Raji (cell line): Measurements from ENCODE around the gene HOXC6.

ENCODE experiments used
- POLR2A ChIP-seq: IDR thresholded peaks from 2 replicates; pipeline ENCODE4 v1.6.1; 2011; ENCODE audit warnings: low read depth, low read length, control low read depth; ENCODE audit not compliant: insufficient read depth

HOXC6 gene

DNA sequence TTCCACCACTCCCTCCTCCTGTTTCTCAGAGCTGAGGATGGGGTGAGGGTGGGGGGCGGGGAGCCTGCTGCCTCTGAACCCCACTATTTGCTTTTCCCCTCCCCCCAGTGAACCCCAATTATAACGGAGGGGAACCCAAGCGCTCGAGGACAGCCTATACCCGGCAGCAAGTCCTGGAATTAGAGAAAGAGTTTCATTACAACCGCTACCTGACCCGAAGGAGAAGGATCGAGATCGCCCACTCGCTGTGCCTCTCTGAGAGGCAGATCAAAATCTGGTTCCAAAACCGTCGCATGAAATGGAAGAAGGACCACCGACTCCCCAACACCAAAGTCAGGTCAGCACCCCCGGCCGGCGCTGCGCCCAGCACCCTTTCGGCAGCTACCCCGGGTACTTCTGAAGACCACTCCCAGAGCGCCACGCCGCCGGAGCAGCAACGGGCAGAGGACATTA is 26.5 kb downstream of the HOXC6 start:
- TF ChIP-seq POLR2A, result no peak

DNA sequence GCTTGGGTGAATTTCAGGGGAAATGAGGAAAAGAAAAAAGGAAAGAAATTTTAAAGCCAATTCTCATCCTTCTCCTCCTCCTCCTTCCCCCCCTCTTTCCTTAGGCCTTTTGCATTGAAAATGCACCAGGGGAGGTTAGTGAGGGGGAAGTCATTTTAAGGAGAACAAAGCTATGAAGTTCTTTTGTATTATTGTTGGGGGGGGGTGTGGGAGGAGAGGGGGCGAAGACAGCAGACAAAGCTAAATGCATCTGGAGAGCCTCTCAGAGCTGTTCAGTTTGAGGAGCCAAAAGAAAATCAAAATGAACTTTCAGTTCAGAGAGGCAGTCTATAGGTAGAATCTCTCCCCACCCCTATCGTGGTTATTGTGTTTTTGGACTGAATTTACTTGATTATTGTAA is 27.3 kb downstream of the HOXC6 start:
- no peak for TF ChIP-seq POLR2A

DNA sequence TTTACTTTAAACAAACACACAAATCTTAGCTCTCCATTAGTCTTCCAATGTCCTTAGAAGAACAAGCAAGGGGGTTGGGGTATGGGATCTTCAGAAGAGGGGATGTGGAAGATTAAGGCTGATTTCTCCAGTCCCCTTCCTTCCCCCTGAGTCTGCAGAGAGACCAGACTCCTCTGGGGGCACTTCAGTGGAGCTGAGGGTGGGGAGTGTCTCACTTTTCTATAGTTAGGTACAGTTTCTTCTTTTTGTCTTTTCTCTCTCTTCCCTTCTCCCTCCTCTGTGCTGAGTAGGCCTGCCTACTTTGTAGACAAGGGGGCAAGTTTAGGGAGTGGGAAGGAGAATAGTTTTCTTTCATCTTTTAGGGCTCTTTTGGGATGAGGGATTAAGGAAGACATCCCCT is 27.9 kb downstream of the HOXC6 start:
- TF ChIP-seq POLR2A, result no peak

DNA sequence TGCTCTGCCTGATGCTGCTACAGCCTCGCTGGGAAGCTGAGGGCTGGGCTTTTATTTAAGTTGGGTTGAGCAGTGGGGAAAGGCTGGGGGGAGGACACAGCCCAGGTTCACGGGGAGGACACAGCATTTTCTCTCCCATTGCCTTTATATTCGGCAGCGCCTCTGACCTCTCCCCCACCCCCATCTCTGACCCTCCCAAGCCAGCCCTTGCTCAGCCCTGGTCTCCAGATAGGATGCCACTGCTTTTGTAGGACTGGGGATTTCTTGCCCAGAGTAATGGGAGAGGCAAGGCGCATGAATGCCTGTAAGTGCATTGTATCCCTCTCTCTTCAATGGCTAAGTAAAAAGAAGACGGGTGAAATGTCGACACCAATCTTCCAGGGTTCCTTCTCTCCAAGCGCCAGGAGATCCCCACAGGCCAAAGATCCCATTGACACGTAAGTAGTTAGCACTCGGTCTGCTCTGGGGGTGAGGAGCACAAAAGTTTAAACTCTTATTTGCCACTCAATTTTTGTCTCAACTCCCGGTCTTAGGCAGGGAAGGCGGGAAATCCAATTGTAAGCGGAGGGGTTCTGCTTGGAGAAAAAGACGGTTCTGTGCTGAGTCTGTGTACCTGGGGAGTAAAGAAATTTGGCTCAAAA is 30.0 kb downstream of the HOXC6 start:
- TF ChIP-seq POLR2A, result no peak

DNA sequence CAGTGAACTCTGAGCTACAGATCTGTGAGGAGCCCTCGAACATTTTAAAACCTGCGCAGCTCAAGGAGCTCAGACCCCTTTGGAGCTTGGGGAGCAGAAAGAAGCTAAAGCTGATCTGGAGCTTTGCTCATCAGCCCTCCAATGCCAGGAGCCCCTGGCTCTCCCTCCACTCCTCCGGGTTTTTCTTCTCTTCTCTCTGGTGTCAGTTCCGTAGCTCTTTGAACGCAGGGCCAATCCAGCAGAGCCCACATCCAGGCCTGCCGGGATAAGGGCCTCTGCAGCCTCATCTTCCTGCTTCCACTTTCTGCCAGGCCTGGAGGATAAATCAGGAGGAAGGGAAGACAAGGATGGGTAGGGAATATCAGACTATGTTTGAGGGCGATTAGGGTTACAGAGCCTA is 31.4 kb downstream of the HOXC6 start:
- no peak for TF ChIP-seq POLR2A

DNA sequence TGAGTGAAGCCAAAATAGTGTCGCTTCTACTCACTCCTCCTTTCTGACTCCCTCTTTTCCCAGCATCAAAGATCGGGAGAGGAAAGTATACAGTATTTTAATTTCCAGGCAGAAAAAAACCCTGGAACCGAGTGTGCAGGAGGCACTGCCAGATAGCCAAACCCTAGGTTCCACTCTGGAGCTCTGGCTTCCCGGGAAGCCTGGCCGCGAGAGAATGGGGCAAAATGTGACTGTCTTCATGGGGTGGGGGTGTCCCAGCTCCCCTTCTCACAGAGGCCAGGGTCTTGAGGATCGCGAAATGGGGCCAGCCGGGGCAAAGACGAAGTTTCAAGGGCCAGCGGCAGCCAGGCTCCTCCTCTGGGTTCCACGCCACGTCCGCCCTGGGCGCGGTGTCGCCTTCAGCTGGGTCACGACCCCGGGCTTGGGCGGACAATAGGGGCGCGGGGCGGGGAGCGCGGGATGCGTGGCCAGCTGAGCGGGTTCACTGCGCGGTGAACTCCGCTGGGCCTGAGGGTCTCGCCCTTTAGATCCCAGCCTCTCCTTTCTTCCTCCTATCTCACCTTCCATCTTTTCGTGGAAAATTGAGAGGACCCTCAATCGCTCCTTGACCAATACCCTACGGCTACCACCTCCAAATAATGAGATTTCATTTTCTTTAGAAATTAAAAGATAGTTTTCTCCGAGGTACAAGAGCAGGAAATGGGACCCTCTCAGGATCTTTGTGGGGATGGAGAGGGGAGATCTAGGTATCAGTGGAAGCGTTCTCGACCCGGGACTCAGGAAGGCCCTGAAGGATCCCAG is 32.1 kb downstream of the HOXC6 start:
- TF ChIP-seq POLR2A, result no peak

DNA sequence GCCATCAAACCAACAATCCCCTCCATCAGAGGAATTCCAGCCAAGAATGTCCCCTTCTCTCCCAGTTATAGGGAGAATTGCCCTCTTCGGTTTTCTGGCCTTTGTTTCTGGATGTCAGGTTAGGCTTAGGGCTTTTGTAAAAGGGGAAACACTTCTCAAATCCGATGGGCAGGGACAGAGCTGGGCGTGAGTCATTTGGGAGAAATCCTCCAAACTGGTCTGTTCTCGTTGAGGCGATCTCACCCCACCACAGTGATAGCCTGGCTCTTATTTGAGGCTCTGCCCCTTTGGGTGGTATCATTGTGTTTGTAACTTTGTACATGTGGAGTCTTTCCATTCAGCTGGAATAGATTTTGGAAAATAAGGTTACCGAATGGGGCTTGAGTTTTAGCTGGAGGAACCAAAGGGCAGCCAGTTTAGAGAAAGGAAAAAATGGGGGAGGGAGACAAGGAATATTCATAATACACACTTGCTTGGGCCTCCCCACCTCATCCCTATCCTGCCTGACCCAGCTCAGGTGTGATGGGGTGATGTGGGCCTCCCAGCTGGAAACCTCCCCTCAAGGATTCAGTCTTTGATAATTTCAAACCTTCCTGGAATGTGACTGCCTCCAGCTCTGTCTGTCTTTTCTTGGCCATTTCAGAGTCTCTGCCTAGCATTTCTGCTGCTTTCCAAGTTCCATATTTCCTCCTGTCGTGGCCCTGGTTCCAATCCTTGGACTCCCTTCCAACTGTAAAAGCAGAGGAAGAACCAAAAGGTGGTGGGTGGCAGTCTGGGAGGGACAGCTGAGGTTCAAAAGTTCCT is 32.9 kb downstream of the HOXC6 start:
- no peak for TF ChIP-seq POLR2A

DNA sequence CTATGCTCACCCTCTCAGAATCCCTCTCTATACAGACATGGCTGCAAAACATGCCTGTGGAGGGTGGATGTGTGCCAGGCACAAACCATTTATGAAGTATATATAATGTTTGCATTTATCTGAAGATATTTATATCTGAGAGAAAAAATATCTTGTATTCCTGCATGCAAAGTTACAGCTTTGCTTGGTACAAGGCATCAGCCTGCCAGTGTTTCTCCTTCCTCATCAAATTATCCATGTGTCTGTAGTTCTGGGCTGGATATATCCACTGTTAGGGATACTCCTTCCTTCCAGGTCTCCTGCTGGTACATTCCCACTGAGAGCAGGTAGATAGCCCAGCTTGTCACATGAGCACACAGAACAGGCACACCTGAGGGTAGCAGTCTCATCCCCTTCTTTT is 37.4 kb downstream of the HOXC6 start:
- TF ChIP-seq POLR2A, result no peak

DNA sequence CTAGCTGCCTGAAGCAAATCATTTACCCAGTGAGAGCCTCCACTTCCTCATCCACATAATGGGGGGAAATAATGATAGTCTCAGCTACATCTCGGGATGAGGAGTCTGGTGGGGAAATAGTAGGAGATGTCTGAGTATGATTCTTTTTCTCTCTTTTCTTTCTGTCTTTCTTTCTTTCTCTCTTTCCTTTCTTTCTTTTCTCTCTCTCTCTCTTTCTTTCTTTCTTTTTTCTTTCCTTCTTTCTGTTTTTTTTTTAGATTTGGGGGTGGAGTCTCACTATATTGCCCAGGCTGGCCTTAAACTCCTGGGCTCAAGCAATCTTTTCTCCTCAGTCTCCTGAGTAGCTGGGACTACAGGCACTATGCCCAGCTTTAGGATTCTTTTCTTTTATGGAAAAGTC is 38.2 kb downstream of the HOXC6 start:
- TF ChIP-seq POLR2A, result no peak

DNA sequence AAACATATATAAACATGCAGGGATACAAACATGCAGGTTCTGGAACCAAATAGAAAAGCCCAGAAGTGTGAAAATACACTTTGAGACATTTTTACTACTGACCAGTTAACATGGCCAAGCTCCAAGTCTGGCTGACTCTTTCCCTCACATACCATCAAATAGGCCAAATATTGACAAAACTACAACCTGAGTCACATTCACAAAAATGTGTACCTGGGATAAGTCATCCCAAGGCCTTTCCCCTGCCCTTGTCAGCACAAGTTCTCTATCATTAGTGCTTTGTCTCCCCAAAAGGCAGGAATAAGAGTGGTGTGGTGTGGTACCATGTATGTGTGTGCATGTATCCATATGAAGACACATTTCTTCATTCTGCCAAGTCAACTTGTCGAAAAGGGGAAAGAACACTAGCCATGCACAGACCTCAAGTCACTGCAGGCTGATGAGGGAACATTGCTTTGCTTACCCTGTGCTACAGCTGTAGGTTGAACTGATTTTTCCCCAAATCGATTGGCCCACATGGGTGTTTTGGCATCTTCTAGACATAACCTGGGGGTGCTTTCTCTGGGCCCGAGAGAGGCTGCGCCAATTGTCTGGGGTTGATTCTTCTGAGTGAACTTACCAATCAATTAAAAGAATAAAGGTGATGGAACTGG is 40.3 kb downstream of the HOXC6 start:
- TF ChIP-seq POLR2A, result no peak

DNA sequence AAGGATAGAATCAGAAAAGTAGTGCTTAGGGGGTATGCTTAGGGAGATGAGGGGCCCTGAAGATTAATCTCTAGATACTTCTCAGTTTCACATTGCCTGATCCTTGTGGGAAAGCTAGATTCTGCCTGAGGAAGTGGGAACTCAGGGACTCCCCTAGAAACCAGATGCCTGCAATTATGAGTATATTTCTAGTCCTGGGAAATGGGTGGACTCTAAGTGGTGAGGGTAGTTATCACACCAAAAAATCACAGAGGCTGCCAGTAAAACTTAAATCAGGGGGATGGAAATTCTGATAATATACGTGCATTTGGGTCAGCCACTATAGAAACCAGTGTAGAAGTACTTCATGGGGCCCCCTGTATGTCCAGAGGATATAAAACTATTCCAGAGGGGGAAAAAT is 43.7 kb downstream of the HOXC6 start:
- TF ChIP-seq POLR2A, result no peak

DNA sequence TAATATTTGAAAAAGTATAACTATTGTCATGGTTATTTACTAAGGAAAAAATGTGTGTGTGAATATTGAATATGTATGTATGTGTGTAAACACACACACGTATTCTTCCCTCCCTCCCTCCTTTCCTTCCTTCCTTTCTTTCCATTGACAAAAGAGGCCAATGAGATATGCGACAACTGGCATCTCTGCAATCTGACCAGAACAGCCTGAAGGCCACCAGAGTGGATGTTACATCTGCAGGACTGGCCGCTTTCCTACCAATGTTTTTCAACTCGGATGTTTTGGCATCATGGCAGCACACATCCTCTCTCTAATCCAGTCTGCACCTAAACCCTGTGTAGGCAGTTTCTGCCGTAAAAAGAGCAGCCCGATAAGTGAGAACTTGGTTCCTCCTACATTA is 46.1 kb downstream of the HOXC6 start:
- no peak for TF ChIP-seq POLR2A

DNA sequence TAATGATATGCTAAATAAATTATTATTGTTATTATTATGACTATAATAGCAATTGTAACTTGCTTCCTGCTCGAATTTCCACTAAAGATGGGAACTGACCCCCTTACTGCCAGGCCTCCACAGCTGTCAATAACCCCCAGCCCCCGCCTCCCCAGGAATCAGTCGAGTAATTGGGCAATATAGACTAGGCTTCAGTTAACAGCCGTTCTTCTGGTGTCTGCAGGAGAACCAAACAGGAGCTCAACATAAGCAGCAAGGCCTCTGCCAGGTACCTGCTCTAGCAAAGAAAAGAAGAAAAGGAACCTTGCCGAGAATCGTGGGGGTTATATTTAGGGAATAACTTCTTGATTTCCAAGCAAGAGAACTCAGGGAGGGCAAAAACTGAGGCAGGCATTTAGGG is 47.2 kb downstream of the HOXC6 start:
- no peak for TF ChIP-seq POLR2A

DNA sequence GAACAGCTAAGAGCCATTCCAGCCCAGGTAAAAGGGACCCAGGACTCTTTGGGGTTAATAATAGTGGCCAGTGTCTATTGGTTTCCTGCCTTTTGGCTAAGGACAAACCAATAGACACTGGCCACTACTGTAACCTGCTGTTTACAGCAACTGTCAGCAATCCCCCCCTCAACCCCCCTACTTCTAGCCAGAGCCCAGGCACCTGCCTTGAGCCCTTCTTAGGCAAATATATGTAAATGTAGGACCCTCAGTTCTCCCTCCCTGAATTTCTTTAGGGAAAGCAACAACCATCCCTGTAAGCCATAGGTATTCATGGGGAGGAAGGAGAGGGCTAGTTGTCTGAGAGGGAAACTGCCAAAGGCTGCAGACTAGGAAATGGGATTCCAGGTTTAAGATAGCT is 47.7 kb downstream of the HOXC6 start:
- no peak for TF ChIP-seq POLR2A
